Heart left ventricle (tissue), 16 donors: ENCODE data around the gene YDJC. TPM values are rescaled to one million over a fixed set of nuclear protein-coding genes. Genes with fewer than 3 reads are reported as not detected.

Experiments
- ATAC-seq, 4 donors: fragments of 200-7000 bp; cut with Tn5 transposase; one replicate each; pipeline ENCODE4 v1.9.1; 2020 to 2022; ENCODE audit warnings: moderate library complexity in 4 of 4, mild to moderate bottlenecking in 3 of 4, moderate number of reproducible peaks in 1 of 4
- DNase-seq, 5 donors: peaks; one replicate each; pipeline ENCODE4 v3.0.0-alpha.2; 2020
- H3K27ac ChIP-seq, 12 donors: fragments of 200-600 bp; sonication (generic) in 4 of 12; one replicate each; pipeline versions ENCODE4 v1.5.0 to v1.8.0; 2016 to 2022; ENCODE audit warnings: mild to moderate bottlenecking in 2 of 12
- H3K27me3 ChIP-seq, 9 donors: fragments of 200-600 bp; sonication (generic) in 2 of 9; one replicate each; pipeline versions ENCODE4 v1.5.1 to v1.8.0; 2016 to 2022; ENCODE audit warnings: mild to moderate bottlenecking in 3 of 9
- H3K36me3 ChIP-seq, 9 donors: fragments of 200-600 bp; sonication (generic) in 2 of 9; one replicate each; pipeline versions ENCODE4 v1.5.0 to v1.8.0; 2018 to 2022; ENCODE audit warnings: mild to moderate bottlenecking in 2 of 9
- H3K4me1 ChIP-seq, 12 donors: fragments of 200-600 bp; sonication (generic) in 4 of 12; one replicate each; pipeline versions ENCODE4 v1.5.0 to v1.8.0; 2016 to 2022; ENCODE audit warnings: mild to moderate bottlenecking in 3 of 12
- H3K4me3 ChIP-seq, 12 donors: fragments of 200-600 bp; sonication (generic) in 4 of 12; one replicate each; pipeline versions ENCODE4 v1.5.0 to v1.8.0; 2017 to 2022; ENCODE audit warnings: mild to moderate bottlenecking in 9 of 12, moderate library complexity in 4 of 12
- H3K9me3 ChIP-seq, 12 donors: fragments of 200-600 bp; sonication (generic) in 4 of 12; one replicate each; pipeline versions ENCODE4 v1.5.0 to v1.8.0; 2016 to 2022; ENCODE audit warnings: mild to moderate bottlenecking in 1 of 12
- POLR2A ChIP-seq, 2 donors: fragments of 450-650 bp; IDR thresholded peaks; one replicate each; pipeline ENCODE4 v1.6.1; 2017; ENCODE audit warnings: antibody characterized with exemption in 2 of 2, mild to moderate bottlenecking in 2 of 2, moderate library complexity in 2 of 2
- WGBS, 4 donors: extraction: QIAGEN DNeasy Blood & Tissue Kit in 2 of 4; methylation state at CpG; one replicate each; pipeline versions ENCODE4 v1.1.5 to v1.1.7; 2013 to 2018; 5-methylcytosine and 5-hydroxymethylcytosine counted together
- intact Hi-C, 10 donors: fragments of 100-400 bp; cut with DNase I; formaldehyde crosslinking; loops; one replicate each; pipeline versions ENCODE4 v1.11.1 to v1.14.2; 2022
- polyA plus RNA-seq, 2 donors: library from polyadenylated mRNA; stranded (reverse); fragments of 200-250 nt; gene quantifications; one replicate each; pipeline ENCODE4 v1.2.3, GENCODE V29; 2013
- total RNA-seq, 9 donors: library from RNA; depleted of rRNA in 2 of 9; stranded (reverse); fragments of >200 nt in 2 of 9; fragmentation: NEBNext Ultra II Directional in 3 of 9; extraction: Animal tissue kit (Norgen Biotek cat#: 25700) in 3 of 9; gene quantifications; one replicate each; pipeline versions ENCODE4 v1.1.0 to v1.2.4, GENCODE V29; 2016 to 2023
- TF ChIP-seq, protein P1 (sequence below), 12 donors: fragments of 200-600 bp; sonication (generic) in 4 of 12; IDR thresholded peaks; one replicate each; pipeline versions ENCODE4 v1.5.0 to v1.8.0; 2018 to 2022; ENCODE audit warnings: antibody characterized with exemption in 12 of 12, mild to moderate bottlenecking in 5 of 12
- donor health status: ischemic (EF 13 %, LVEDD 7.1; RV severe dilation, severe dysfunction).
- donor health status: healthy with polysubstance abuse.
- donor health status: DM: no; HTN: yes; CAD: no.
- donor health status: DM: no; HTN: no; CAD: no.
- donor health status: ischemic (EF 25% LVEDD 6.9; RV normal size, moderate dysfunction).
- donor health status: ischemic (EF 25% LVEDD 5.7; RV mildly dilated, moderate dysfunction).
- donor health status: healthy.
- donor health status: DM: yes; HTN: yes; CAD: no.
- donor health status: ischemic (EF 35%, LVEDD 5.7; RV mildly dilated, moderate dysfunction).
- donor health status: nonischemic (EF 11% LVEDD 7.7; RV severe dilation, severe dysfunction).
- donor health status: DM: yes; HTN: yes; CAD: no.
- donor health status: PGD.
- donor health status: ischemic (EF 29% LVEDD 5.4; RV normal size, mild dysfunction).
- donor health status: nonischemic (EF 23%, LVEDD 6.1; RV moderate dilation, normal function).

The YDJC gene
- total and polyA plus RNA-seq, 11 donors = 3.0 to 19.8 (median 5.5) TPM

DNA sequence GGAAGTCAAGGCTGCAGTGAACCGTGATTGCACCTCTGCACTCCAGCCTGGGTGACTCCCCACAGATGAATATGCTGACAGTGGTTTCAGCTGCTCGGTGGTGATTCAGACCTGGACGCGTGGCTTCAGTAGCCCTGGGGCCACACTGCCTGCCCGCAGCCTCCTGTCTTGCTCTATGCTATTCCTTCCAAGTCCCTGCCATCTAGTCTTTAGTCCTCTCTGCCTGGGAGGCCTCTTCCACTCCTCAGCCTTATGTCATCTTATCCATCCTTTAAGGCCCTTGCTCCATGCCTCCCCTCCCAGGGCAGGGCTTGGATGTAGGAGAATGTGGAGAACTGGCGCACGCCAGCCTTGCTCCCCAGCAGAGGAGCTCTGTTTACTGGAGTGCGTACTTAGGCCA, 23.0 kb downstream of the YDJC start:
- H3K4me1 ChIP-seq = peaks cover 0 to 28% (median 4%) of the 10 kb centered on the region in 12 donors
- H3K36me3 ChIP-seq = peaks cover 0 to 21% (median 12%) of the 10 kb centered on the region in 9 donors
- no peak for DNase-seq
- peak in 1 of 4 donors; percentile 8 for ATAC-seq
- H3K4me3 ChIP-seq = no peak overlapping the region
- no peaks in the 10 kb centered on the region for H3K27me3 ChIP-seq
- intact Hi-C loops = loop anchor here in 1 of 10 donors (5.0 kb wide), 1 partner anchor 34 kb away; no protein-coding TSS in a partner anchor
- WGBS, 4 donors = 95 to 98% (median 97%) methylated on average over 8 of the region's 8 CpGs
- no peak overlapping the region for H3K27ac ChIP-seq
- no peaks in the 10 kb centered on the region for H3K9me3 ChIP-seq
- TF ChIP-seq POLR2A (IDR thresholded peaks at IDR 0.05) = no peak
- TF ChIP-seq, protein P1, sequence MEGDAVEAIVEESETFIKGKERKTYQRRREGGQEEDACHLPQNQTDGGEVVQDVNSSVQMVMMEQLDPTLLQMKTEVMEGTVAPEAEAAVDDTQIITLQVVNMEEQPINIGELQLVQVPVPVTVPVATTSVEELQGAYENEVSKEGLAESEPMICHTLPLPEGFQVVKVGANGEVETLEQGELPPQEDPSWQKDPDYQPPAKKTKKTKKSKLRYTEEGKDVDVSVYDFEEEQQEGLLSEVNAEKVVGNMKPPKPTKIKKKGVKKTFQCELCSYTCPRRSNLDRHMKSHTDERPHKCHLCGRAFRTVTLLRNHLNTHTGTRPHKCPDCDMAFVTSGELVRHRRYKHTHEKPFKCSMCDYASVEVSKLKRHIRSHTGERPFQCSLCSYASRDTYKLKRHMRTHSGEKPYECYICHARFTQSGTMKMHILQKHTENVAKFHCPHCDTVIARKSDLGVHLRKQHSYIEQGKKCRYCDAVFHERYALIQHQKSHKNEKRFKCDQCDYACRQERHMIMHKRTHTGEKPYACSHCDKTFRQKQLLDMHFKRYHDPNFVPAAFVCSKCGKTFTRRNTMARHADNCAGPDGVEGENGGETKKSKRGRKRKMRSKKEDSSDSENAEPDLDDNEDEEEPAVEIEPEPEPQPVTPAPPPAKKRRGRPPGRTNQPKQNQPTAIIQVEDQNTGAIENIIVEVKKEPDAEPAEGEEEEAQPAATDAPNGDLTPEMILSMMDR (IDR thresholded peaks at IDR 0.05) = no peak

DNA sequence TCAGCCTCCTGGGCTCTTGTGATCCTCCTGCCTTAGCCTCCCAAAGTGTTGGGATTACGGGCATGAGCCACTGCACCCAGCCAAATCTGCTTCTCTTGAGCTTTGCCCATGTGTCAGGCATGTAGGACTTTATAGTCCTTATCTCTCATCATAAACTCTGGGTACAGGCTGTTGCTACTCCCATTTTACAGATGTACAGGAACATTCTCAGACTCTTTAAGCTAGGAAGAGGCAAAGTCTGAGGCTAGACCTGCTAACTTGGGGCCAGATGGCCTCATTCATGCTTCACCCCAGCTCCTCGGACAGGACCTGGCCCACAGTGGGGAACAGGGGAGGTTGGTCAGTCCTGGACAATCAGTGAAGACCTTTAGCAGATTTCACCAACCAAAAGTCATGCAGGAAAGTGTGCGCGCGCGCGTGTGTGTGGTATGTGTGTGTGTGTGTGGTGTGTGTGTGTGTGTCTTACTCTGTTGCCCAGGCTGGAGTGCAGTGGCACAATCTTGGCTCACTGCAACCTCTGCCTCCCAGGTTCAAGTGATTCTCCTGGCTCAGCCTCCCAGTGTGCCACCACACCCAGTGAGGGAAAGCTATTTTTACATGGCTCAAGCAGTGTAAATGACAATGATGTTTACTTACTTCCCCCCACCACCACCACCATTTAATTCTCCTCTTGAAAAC, 23.8 kb downstream of the YDJC start:
- no peak for TF ChIP-seq POLR2A (IDR thresholded peaks at IDR 0.05)
- TF ChIP-seq, protein P1 (IDR thresholded peaks at IDR 0.05) = no peak
- intact Hi-C loops = loop anchor here in 1 of 10 donors (5.0 kb wide), 1 partner anchor 34 kb away; no protein-coding TSS in a partner anchor
- H3K4me1 ChIP-seq = peaks cover 0 to 28% (median 4%) of the 10 kb centered on the region in 12 donors
- H3K4me3 ChIP-seq = no peak overlapping the region
- ATAC-seq (peak in 1 of 4 donors; percentile 9), DNase-seq (no peak)
- WGBS, 4 donors = 80 to 97% (median 96%) methylated on average over 7 of the region's 7 CpGs
- H3K27me3 ChIP-seq = no peaks in the 10 kb centered on the region
- H3K27ac ChIP-seq = no peak overlapping the region
- H3K9me3 ChIP-seq = no peaks in the 10 kb centered on the region
- H3K36me3 ChIP-seq = peaks cover 0 to 14% (median 4%) of the 10 kb centered on the region in 9 donors

DNA sequence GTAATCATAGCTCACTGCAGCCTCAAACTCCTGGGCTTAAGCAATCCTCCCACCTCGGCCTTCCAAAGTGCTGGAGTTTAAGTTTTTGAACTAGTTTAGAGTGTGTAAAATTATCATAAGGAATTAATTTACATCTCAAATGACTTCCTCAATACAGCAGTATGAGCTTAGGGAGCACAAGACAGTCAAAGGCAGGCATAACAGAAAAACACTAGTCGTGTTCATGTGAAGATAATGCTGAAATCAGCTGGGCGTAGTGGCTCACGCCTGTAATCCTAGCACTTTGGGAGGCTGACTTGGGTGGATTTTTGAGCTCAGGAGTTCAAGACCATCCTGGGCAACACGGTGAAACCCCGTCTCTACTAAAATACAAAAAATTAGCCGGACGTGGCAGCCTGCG, 25.8 kb downstream of the YDJC start:
- intact Hi-C loops = loop anchor here in 1 of 10 donors (5.0 kb wide), 1 partner anchor 48 kb away; no protein-coding TSS in a partner anchor
- Histone ChIP-seq H3K4me3 (no peak overlapping the region), H3K27me3 (no peaks in the 10 kb centered on the region), H3K27ac (no peak overlapping the region), H3K4me1 (peaks cover 0 to 34% (median 6%) of the 10 kb centered on the region in 12 donors), H3K36me3 (peaks cover 0 to 4% (median 0%) of the 10 kb centered on the region in 9 donors), H3K9me3 (no peaks in the 10 kb centered on the region)
- DNase-seq (no peak), ATAC-seq (no peak)
- 88 to 92% (median 89%) methylated on average over 9 of the region's 9 CpGs for WGBS, 4 donors
- TF ChIP-seq, protein P1 (IDR thresholded peaks at IDR 0.05) = no peak
- TF ChIP-seq POLR2A (IDR thresholded peaks at IDR 0.05) = no peak

DNA sequence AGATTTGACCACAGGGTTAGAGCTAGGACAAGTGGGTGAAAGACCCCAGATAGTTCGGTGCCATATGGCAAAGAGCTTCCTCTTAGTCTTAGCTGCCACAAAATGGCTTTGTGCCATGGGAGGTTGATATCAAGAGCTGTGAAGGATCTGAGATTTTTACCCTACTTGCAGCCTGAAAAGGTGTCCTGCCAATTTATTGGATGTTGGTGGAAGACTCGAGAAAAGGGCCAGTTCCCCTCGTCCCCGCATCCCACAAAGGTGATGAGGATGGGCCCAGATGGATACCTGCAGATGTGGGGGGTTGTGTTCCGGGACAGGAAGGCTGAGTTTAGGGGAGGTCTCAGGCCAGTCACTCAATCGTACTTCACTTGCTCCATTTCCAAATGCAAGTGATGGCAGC, 27.2 kb downstream of the YDJC start:
- Histone ChIP-seq H3K4me3 (no peak overlapping the region), H3K4me1 (peaks cover 0 to 46% (median 4%) of the 10 kb centered on the region in 12 donors), H3K27me3 (no peaks in the 10 kb centered on the region), H3K27ac (no peak overlapping the region), H3K36me3 (peaks cover 0 to 4% (median 0%) of the 10 kb centered on the region in 9 donors), H3K9me3 (no peaks in the 10 kb centered on the region)
- TF ChIP-seq, protein P1 (IDR thresholded peaks at IDR 0.05) = no peak
- no peak for TF ChIP-seq POLR2A (IDR thresholded peaks at IDR 0.05)
- whole genome bisulfite sequencing, 4 donors = 89 to 93% (median 92%) methylated on average over 6 of the region's 6 CpGs
- intact Hi-C loops = loop anchor here in 1 of 10 donors (5.0 kb wide), 1 partner anchor 50 kb away; no protein-coding TSS in a partner anchor
- no peak for DNase-seq
- ATAC-seq = no peak
